HK-2 (cell line): ENCODE data around the gene SDHD.
A peak's percentile ranks its signal among the peaks of the same experiment; 100 is the strongest.

Experiments
- DNase-seq: peaks from one replicate; pipeline ENCODE4 v3.0.0-alpha.2; 2018; ENCODE audit not compliant: unreplicated experiment

The SDHD gene

GRCh38 chr11:112100462-112100861 lies 13.8 kb downstream of the SDHD start:
- DNase-seq = no peak

DNA sequence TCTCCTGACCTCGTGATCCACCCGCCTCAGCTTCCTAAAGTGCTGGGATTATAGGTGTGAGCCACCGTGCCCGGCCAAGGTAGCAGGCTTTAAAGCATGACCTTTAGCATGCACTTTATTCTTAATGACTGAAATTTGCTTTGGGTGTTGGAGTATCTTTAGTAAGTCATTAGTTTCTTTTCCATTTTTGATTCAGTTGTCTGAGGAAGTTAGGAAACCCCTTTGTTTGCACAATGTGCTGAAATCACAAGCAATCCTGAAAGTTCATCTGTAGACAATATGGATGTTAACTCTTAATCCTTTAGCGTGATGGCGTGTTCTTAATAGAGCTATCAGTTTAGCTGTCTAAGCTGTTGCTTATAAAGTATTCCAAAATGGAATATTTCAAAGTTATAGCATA lies 16.8 kb downstream of the SDHD start:
- DNase-seq = no peak

GRCh38 chr11:112106070-112106469 lies 19.4 kb downstream of the SDHD start:
- peak; percentile 11 for DNase-seq

GRCh38 chr11:112113539-112114457 lies 27.1 kb downstream of the SDHD start:
- no peak for DNase-seq

GRCh38 chr11:112114460-112114859 lies 27.8 kb downstream of the SDHD start:
- DNase-seq = no peak

- no peak for DNase-seq
These were observed 28.7 kb downstream of the SDHD start for GRCh38 chr11:112115386-112115785.

GRCh38 chr11:112118176-112118575 lies 31.5 kb downstream of the SDHD start:
- no peak for DNase-seq

DNA sequence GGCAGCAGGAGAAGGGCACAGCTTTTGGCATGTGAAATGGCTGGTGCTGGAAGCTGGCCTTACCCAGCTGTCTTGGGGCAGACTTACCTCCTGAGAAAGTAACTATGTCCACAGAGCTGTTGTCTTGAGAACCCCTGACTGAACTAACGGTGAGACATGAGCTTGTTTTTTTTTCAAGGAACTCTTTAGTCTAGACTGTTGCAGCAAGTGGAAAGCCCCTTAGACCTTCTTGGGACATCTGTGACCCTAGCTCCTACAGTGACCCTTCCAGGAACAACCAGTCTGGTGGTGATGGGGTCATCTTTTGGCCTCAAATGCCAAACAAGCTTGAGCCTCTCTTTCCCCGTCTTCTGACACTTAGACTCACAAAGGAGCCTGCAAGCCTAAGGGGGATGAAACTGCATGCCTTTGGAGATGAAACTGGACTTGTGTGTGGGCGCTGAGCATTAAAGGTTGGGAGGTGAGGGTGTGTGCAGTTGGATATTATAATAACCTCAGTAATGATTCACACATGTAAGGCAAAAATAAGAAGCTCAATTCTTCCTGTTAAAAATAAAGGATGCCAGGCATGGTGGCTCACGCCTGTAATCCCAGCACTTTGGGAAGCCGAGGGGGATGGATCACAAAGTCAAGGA lies 35.4 kb downstream of the SDHD start:
- DNase-seq = no peak

GRCh38 chr11:112123129-112123528 lies 36.5 kb downstream of the SDHD start:
- no peak for DNase-seq

GRCh38 chr11:112127056-112127455 lies 40.4 kb downstream of the SDHD start:
- no peak for DNase-seq

GRCh38 chr11:112128483-112129121 lies 41.9 kb downstream of the SDHD start:
- DNase-seq = peak; percentile 41

DNA sequence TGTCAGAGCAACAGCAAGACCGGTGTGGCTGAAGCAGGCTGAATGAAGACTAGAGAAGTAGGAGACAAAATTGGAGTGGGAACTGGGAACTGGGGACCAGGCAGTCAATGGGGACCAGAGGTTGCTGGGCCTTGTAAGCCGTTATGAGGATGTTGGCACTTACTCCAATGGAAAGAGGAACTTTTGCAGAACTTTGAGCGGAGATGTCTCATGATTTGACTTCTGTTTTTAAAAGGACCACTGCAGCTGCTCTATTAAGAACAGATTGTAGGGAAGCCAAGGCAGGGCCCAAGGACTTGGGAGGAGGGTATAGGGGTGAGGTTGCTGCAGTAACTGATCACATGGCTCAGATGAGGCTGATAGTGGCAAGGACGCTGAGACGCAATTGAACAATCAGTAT lies 43.0 kb downstream of the SDHD start:
- no peak for DNase-seq

DNA sequence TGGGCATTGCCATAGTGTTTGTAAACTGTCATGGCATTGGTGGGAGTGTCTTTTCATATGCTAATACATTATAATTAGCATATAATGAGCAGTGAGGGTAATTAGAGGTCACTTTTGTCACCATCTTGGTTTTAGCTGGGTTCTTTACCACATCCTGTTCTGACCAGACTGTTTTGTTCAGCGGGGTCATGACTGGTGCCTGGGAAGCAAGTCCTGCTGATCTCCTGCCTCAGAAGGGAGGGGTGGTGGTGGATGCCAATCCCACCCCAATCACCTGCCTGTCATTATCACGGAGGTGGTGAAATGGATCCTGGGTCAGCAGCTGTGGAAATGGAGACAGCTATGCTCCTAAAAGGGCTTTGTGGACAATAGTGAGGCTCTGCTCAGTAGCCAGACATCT lies 46.1 kb downstream of the SDHD start:
- no peak for DNase-seq

DNA sequence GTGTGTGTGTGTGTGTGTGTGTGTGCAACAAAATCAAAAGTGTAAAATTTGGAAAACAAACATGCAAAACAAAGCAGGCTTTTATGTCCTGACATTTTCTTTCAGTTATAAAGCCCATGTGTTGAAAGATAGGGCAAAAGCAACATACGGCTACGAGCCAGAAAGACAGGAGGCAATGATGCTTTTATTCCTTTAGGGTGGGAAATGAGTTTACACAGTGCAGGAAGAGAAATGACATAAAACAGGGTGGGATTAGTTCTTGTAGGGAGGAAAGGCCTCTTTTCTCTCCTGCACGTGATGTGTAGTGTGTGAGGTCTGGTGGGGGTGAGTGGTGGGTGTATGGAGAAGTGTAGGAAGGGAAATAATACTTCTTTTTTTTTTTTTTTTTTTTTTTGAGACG lies 47.8 kb downstream of the SDHD start:
- no peak for DNase-seq

GRCh38 chr11:112143597-112143996 lies 56.9 kb downstream of the SDHD start:
- no peak for DNase-seq
